T47D (cell line): ENCODE results near the gene ZNF41.
A peak's percentile ranks its signal among the peaks of the same experiment; 100 is the strongest.
"Not testable (repeated sequence)": the region's sequence is repeated elsewhere in the genome, so short reads cannot be mapped to it uniquely, and the experiment has no call there.

Source experiments
- DNase-seq, 2 experiments: peaks; one replicate each; pipeline versions ENCODE4 v3.0.0 to v3.0.0-alpha.2; 2011 to 2012; ENCODE audit warnings: low read depth in 1 of 2, low spot score in 1 of 2
- JUND ChIP-seq: IDR thresholded peaks from 2 replicates; pipeline ENCODE4 v1.6.1; 2012; ENCODE audit warnings: low read depth
- in situ Hi-C: cut with HindIII; loops from 2 replicates; pipeline ENCODE4 v1.10.0; 2016; ENCODE audit warnings: low sequenced_read_pairs, low pct_unique_long_range_greater_than_20kb

Gene ZNF41

DNA sequence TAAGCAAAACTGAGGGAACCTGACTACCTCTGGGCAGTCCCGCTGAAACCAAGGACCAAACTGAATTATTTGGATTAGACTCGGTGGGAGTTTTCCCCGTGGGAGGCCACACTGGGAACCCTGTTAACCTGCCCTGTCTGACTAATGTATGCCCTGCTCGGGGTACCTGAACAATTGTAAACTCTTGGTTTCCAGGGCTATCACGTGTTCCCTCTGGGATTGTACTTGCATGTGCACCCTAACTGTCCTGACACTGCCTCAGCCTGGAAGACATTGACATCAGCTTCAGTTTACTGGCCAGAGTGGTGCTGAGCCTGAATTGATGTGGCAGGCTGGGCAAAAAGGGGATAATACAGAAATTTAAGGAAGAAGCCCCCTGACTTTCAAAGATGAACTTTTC, 20.1 kb upstream of the ZNF41 start:
- no peak for TF ChIP-seq JUND
- in situ Hi-C loops: no loop called here
- no peak for DNase-seq

- DNase-seq: no peak
- in situ Hi-C loops: no loop called here
- TF ChIP-seq JUND: no peak
Measured at GRCh38 chrX:47502316-47503125, 19.5 kb upstream of the ZNF41 start.

GRCh38 chrX:47501226-47502074, 18.4 kb upstream of the ZNF41 start:
- no peak for TF ChIP-seq JUND
- no peak for DNase-seq
- in situ Hi-C loops: no loop called here

- TF ChIP-seq JUND: no peak
- no peak for DNase-seq
- in situ Hi-C loops: no loop called here
Measured at GRCh38 chrX:47500554-47500953, 17.5 kb upstream of the ZNF41 start.

DNA sequence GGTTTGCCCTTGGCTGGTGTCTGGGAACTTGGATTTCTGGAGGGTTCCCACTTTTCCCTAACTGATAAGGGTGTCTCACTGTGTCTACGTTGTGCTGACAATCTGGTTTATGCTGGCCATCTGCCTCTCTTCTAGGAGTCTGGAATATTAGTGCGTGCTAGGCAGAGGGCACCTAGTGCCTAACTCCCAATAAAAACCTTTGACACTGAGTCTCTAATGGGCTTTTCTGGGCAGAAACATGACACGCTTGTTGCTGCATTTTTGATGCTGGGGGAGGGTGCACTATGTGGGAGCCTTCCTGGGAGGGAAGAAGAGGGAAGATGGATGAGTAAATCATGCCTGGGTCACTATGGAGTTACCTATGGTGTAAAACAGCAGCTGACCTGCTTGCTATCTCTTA, 16.3 kb upstream of the ZNF41 start:
- no peak for TF ChIP-seq JUND
- DNase-seq: no peak

DNA sequence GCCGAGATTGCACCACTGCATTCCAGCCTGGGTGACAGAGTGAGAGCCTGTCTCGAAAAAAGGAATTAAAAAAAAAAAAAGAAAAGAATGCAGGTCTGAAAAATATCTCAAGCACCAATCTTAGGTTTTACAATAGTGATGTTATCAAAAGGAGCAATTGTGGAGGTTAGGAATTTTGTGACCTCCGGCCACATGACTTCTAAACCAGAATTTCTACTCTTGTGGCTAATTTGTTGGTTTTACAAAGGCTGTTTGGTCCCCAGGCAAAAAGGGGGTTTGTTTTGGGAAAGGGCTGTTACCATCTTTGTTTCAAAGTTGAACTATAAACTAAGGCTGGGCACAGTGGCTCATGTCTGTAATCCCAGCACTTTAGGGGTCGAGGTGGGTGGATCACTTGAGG, 15.4 kb upstream of the ZNF41 start:
- in situ Hi-C loops: no loop called here
- TF ChIP-seq JUND: no peak
- DNase-seq: peak in 1 of 2 experiments; percentile 84

More for the DNA sequence above, 16.3 kb upstream of the ZNF41 start:
- in situ Hi-C loops: no loop called here

DNA sequence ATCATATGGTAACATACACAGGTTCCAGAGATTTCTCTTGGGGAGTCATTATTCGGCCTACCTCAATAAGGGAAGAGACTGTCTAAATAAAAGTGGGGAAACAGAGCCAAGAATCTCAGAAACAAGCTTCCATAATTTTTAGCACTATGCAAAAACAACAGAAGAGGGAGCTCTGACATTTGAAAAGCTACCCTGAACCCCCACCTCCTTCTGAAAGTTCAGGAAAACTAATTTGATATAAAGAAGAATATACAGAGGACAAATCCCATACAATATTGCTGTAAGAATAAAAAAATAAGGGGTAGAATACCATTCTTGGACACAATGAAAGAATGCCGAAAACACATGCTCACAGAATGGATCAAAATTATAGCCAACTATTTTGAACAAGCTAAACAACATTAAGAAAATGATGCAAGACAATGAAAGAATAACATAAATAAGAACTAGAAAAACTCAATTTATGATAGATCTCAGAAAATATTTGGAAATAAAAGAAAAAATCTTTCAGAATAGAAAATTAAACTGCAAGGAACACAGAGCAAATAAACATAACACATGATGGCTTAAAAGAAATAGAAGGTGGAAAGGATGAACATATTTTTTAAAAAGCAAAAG, 14.4 kb upstream of the ZNF41 start:
- in situ Hi-C loops: no loop called here
- TF ChIP-seq JUND: no peak
- peak in 1 of 2 experiments; percentile 57 for DNase-seq

DNA sequence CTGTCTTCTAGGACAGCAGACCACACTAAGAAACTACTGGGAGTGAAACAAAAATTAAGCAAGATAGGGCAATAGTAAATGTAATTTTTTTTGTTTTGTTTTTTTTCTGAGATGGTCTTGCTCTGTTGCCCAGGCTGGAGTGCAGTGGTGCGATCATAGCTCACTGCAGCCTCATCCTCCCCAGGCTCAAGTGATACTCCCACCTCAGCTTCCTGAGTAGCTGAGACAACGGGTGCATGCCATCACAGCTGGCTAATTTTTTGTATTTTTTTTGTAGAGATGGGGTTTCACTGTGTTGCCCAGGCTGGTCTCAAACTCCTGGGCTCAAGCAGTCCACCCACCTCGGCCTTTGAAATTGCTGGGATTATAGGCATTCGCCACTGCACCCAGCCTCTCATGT, 9.1 kb upstream of the ZNF41 start:
- in situ Hi-C loops: not testable (repeated sequence)

GRCh38 chrX:47489507-47490275, 6.7 kb upstream of the ZNF41 start:
- in situ Hi-C loops: no loop called here
- no peak for TF ChIP-seq JUND

More for the DNA sequence above, 9.1 kb upstream of the ZNF41 start:
- DNase-seq: not testable (repeated sequence)

DNA sequence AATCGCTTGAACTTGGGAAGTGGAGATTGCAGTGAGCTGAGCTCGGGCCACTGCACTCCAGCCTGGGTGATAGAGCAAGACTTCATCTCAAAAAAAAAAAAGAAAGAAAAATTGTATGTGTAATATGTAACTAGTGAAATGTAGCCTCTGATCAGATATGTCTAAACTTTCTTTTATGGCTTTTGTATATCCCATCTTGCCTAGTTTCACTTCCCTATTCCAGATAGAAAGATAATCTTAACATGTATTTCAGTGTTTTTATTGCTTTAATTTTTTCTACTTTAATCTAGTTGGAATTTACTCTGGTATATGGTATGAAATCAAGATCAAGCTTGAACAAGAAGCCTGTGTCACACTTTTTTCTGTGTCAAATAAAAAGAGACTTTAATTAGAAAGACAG, 1.9 kb upstream of the ZNF41 start:
- TF ChIP-seq JUND: no peak
- DNase-seq: no peak
- in situ Hi-C loops: no loop called here

More at GRCh38 chrX:47489507-47490275, 6.7 kb upstream of the ZNF41 start:
- no peak for DNase-seq

GRCh38 chrX:47483306-47484268, 565 bp upstream of the ZNF41 start:
- in situ Hi-C loops: no loop called here
- no peak for TF ChIP-seq JUND
- no peak for DNase-seq
